HG02763 (cell line): ENCODE results near the gene RNGTT.
"Not testable (repeated sequence)": the region's sequence is repeated elsewhere in the genome, so short reads cannot be mapped to it uniquely, and the experiment has no call there.

ENCODE experiments used
- ATAC-seq: cut with Tn5 transposase; IDR thresholded peaks from one replicate; pipeline ENCODE4 v1.9.1; 2021; ENCODE audit warnings: mild to moderate bottlenecking, moderate library complexity; ENCODE audit not compliant: unreplicated experiment

RNGTT gene

GRCh38 chr6:88823998-88824397 lies 139.4 kb downstream of the RNGTT start:
- no peak for ATAC-seq

GRCh38 chr6:88815491-88815890 lies 147.9 kb downstream of the RNGTT start:
- no peak for ATAC-seq

- ATAC-seq, result no peak
These were observed 148.5 kb downstream of the RNGTT start for GRCh38 chr6:88814909-88815308.

- ATAC-seq, result no peak
These were observed 150.4 kb downstream of the RNGTT start for GRCh38 chr6:88813045-88813444.

DNA sequence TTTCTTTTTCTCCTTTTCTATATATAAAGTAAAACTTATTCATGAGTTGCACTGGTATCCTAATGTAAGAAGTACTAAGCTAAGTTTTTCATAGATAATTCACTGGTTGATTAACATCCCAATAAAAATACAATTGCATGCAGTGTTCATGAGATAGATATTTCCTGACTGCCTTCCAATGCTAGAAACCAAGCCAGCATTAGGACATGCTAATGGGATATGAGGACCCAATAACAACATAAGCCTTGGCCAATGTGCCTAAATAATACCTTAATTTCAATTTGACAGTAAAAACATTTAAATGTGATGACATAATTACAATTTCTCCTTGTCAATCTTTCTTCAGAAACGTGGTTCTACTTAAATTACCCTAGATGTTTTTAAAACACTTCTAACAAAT lies 152.7 kb downstream of the RNGTT start:
- ATAC-seq, result no peak

- no peak for ATAC-seq
These were observed 153.3 kb downstream of the RNGTT start for GRCh38 chr6:88810089-88810488.

- no peak for ATAC-seq
These were observed 155.0 kb downstream of the RNGTT start for GRCh38 chr6:88808381-88808780.

DNA sequence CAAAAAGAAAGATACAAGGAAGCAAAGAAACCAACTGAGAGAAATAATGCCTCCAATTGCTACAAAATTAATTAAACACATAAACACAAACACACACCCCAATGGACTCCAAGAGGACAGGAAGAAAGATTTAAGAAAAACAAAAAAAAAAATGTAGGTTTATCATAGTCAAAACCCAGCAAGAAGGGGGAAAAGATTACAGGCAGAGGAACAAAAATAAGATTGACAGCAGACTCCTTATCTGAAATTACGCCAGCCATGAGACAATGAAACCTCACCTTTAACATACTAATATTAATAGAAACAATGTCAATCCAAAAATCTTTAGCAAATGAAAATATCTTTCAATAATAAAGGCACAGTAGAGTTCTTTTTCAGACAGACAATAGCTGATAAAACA lies 155.8 kb downstream of the RNGTT start:
- ATAC-seq, result no peak

GRCh38 chr6:88806728-88807127 lies 156.7 kb downstream of the RNGTT start:
- ATAC-seq, result no peak

- ATAC-seq, result no peak
These were observed 158.7 kb downstream of the RNGTT start for GRCh38 chr6:88804701-88805100.

DNA sequence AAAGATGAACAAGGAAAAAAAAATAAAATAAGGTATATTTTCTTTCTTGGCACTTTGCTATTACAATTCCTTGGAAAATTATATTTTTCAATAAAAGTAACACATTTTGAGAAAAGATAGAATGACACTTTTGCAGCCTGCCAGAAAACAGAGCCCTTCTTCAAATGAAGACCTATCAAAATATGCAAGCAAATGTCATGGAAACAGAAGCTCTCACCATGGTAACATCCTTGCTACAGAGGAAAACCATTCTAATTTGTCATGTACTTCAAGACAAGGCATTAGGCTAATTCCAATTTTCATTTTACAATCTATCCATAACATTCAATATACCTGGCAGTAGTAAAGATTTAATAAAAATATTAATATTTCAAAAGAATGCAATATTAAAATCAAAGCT lies 177.9 kb downstream of the RNGTT start:
- ATAC-seq, result no peak

- ATAC-seq, result no peak
These were observed 182.6 kb downstream of the RNGTT start for GRCh38 chr6:88780714-88781389.

GRCh38 chr6:88775866-88776571 lies 187.4 kb downstream of the RNGTT start:
- no peak for ATAC-seq

GRCh38 chr6:88768114-88768513 lies 195.3 kb downstream of the RNGTT start:
- not testable (repeated sequence) for ATAC-seq

GRCh38 chr6:88764081-88764480 lies 199.3 kb downstream of the RNGTT start:
- ATAC-seq, result no peak

DNA sequence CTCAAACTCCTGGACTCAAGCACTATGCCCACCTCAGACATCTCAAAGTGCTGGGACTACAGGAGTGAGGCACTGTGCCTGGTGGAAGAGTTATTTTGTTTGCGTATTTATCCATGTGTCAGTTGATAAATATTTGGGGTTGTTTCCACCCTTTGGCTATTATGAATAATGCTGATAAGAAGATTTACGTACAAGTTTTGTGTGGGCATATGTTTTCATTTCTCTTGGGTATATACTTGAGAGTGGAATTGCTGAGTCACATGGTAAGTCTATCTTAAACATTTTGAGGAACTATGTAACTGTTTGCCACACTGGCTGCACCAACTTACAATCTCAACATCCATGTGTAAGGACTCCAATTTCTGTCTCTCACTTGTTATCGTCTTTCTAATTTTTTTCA lies 200.3 kb downstream of the RNGTT start:
- no peak for ATAC-seq

GRCh38 chr6:88761237-88762031 lies 202.0 kb downstream of the RNGTT start:
- peak; percentile 61 for ATAC-seq

DNA sequence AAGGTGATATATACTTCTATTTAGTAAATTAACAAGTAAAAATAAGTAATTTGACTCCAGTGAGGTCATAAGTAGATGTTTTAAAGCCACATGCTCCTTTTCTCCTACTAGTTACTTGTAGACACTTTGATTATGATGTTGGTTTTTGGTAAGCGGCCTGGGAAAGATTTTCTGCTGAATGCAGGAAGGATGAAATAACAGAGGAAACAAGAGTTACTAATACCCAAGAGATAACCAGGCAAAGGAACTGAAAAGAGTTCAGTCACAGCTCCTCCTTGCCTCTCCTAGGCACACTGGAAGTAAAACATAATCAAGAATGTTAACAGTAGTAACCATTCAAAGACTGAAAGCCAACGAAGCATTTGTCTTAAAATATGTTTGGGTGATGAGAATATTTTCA lies 203.3 kb downstream of the RNGTT start:
- no peak for ATAC-seq

DNA sequence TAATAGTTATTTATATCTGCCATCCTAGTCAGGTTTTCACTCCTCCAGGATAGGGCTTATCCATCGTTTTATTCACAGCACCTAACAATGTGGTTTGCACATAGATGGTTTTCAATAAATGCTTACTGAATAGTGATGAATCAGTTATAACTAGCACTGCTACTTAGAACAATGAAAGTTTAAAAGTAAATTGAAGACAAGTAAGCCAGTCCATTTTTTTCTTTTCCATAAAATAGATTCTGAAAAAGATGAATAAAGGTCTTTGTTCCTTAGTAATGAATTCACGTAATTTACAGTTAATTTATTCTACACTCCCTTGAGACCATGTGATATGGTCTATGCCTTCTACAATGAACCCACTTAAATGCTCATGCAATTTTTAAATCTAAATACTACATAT lies 212.5 kb downstream of the RNGTT start:
- no peak for ATAC-seq

- no peak for ATAC-seq
These were observed 213.6 kb downstream of the RNGTT start for GRCh38 chr6:88749849-88750248.

DNA sequence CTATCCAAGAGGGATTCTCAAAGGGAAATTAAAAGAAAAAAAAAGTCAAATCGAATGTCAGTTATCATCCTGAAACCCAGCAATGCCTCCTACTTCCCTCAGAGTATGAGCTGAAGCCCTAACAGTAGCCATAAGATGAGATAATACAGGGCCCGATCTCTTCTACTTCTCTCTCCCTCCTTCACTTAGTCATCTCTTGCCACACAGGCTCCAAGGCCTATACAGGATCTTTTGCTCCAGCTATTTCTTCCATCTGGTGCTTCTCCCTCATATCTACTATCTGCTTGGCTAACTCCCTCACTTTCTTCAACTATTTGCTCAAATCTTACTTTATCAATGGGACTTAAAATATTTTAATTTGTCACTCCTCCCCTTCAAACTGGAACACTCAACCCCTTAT lies 215.3 kb downstream of the RNGTT start:
- no peak for ATAC-seq

- no peak for ATAC-seq
These were observed 221.5 kb downstream of the RNGTT start for GRCh38 chr6:88741939-88742338.
